Measurements from ENCODE around the gene SCYGR7. TPM values are rescaled to one million over a fixed set of nuclear protein-coding genes. Genes with fewer than 3 reads are reported as not detected.
A peak's percentile ranks its signal among the peaks of the same experiment; 100 is the strongest.

The SCYGR7 gene
- total and polyA plus RNA-seq, 2 of the 13 experiments (the other 11 are each of a cell fraction or from before 2014, with no cell fraction given): not detected

- 0 out of 2 replicates have a peak, but pooled peaks have one; percentile 41 for TF ChIP-seq THAP9 (CRISPR knock-in tag; IDR thresholded peaks at IDR 0.05; ENCODE audit: borderline replicate concordance)
- no peak for TF ChIP-seq SNAPC2 (CRISPR knock-in tag; IDR thresholded peaks at IDR 0.05)
- TF ChIP-seq MLLT10 (CRISPR knock-in tag; IDR thresholded peaks at IDR 0.05): no peak
- no peak for TF ChIP-seq ZNF766 (CRISPR knock-in tag; IDR thresholded peaks at IDR 0.05; ENCODE audit: borderline replicate concordance)
- TF ChIP-seq ZMYM3 (CRISPR knock-in tag; IDR thresholded peaks at IDR 0.05): no peak; the same call in 1 of the 2 replicates
- no peak for TF ChIP-seq ZNF253 (CRISPR knock-in tag; IDR thresholded peaks at IDR 0.05; ENCODE audit: borderline replicate concordance)
- no peak for TF ChIP-seq ZFP90 (CRISPR knock-in tag; IDR thresholded peaks at IDR 0.05; ENCODE audit: borderline replicate concordance)
- no peak for TF ChIP-seq MTF1 (CRISPR knock-in tag; IDR thresholded peaks at IDR 0.05)
- peak; percentile 21; the same call in 1 of the 2 replicates for TF ChIP-seq HMG20B (CRISPR knock-in tag; conservative IDR thresholded peaks at IDR 0.05)
- TF ChIP-seq, protein P1, sequence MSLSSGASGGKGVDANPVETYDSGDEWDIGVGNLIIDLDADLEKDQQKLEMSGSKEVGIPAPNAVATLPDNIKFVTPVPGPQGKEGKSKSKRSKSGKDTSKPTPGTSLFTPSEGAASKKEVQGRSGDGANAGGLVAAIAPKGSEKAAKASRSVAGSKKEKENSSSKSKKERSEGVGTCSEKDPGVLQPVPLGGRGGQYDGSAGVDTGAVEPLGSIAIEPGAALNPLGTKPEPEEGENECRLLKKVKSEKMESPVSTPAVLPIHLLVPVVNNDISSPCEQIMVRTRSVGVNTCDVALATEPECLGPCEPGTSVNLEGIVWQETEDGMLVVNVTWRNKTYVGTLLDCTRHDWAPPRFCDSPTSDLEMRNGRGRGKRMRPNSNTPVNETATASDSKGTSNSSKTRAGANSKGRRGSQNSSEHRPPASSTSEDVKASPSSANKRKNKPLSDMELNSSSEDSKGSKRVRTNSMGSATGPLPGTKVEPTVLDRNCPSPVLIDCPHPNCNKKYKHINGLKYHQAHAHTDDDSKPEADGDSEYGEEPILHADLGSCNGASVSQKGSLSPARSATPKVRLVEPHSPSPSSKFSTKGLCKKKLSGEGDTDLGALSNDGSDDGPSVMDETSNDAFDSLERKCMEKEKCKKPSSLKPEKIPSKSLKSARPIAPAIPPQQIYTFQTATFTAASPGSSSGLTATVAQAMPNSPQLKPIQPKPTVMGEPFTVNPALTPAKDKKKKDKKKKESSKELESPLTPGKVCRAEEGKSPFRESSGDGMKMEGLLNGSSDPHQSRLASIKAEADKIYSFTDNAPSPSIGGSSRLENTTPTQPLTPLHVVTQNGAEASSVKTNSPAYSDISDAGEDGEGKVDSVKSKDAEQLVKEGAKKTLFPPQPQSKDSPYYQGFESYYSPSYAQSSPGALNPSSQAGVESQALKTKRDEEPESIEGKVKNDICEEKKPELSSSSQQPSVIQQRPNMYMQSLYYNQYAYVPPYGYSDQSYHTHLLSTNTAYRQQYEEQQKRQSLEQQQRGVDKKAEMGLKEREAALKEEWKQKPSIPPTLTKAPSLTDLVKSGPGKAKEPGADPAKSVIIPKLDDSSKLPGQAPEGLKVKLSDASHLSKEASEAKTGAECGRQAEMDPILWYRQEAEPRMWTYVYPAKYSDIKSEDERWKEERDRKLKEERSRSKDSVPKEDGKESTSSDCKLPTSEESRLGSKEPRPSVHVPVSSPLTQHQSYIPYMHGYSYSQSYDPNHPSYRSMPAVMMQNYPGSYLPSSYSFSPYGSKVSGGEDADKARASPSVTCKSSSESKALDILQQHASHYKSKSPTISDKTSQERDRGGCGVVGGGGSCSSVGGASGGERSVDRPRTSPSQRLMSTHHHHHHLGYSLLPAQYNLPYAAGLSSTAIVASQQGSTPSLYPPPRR (CRISPR knock-in tag; IDR thresholded peaks at IDR 0.05; ENCODE audit: borderline replicate concordance): peak; percentile 72; the same call in 1 of the 2 replicates
- TF ChIP-seq ZNF850 (CRISPR knock-in tag; conservative IDR thresholded peaks at IDR 0.05): no peak
- peak; percentile 92 for TF ChIP-seq SOX13 (IDR thresholded peaks at IDR 0.05)
- peak in 1 of 2 experiments; percentile 94; a peak in 2 of 4 replicates for TF ChIP-seq SOX13 (CRISPR knock-in tag; conservative IDR thresholded peaks at IDR 0.05 in 1 of 2, IDR thresholded peaks at IDR 0.05 in 1 of 2)
- no peak for TF ChIP-seq SETDB1 (CRISPR knock-in tag; IDR thresholded peaks at IDR 0.05; ENCODE audit: borderline replicate concordance)
- TF ChIP-seq, protein P2, sequence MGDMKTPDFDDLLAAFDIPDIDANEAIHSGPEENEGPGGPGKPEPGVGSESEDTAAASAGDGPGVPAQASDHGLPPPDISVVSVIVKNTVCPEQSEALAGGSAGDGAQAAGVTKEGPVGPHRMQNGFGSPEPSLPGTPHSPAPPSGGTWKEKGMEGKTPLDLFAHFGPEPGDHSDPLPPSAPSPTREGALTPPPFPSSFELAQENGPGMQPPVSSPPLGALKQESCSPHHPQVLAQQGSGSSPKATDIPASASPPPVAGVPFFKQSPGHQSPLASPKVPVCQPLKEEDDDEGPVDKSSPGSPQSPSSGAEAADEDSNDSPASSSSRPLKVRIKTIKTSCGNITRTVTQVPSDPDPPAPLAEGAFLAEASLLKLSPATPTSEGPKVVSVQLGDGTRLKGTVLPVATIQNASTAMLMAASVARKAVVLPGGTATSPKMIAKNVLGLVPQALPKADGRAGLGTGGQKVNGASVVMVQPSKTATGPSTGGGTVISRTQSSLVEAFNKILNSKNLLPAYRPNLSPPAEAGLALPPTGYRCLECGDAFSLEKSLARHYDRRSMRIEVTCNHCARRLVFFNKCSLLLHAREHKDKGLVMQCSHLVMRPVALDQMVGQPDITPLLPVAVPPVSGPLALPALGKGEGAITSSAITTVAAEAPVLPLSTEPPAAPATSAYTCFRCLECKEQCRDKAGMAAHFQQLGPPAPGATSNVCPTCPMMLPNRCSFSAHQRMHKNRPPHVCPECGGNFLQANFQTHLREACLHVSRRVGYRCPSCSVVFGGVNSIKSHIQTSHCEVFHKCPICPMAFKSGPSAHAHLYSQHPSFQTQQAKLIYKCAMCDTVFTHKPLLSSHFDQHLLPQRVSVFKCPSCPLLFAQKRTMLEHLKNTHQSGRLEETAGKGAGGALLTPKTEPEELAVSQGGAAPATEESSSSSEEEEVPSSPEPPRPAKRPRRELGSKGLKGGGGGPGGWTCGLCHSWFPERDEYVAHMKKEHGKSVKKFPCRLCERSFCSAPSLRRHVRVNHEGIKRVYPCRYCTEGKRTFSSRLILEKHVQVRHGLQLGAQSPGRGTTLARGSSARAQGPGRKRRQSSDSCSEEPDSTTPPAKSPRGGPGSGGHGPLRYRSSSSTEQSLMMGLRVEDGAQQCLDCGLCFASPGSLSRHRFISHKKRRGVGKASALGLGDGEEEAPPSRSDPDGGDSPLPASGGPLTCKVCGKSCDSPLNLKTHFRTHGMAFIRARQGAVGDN (CRISPR knock-in tag; IDR thresholded peaks at IDR 0.05): peak; percentile 57
Measured at GRCh38 chr2:227759411-227760118, 31.4 kb downstream of the SCYGR7 start (continued).
